DOHH2 (cell line): Measurements from ENCODE around the gene ADGRL3.

ENCODE experiments used
- CTCF ChIP-seq: fragments of 200-600 bp; sonication (generic); IDR thresholded peaks from one replicate; pipeline ENCODE4 v1.5.1; 2014; ENCODE audit warnings: antibody characterized with exemption, mild to moderate bottlenecking, low read depth, low read length; ENCODE audit not compliant: poor library complexity, severe bottlenecking
- EZH2phosphoT487 ChIP-seq: fragments of 200-600 bp; sonication (generic); IDR thresholded peaks from 2 replicates; pipeline ENCODE4 v1.6.1; 2017; ENCODE audit warnings: borderline replicate concordance, mild to moderate bottlenecking, antibody characterized with exemption, low read length, moderate library complexity, mixed read lengths

- TF ChIP-seq EZH2phosphoT487 (no peak), CTCF (no peak)
Measured at GRCh38 chr4:61772126-61772525, 572.0 kb downstream of the ADGRL3 start.
